CD4-positive, alpha-beta T cell (primary cell): ENCODE results near the gene SERPINI2. TPM values are rescaled to one million over a fixed set of nuclear protein-coding genes. Genes with fewer than 3 reads are reported as not detected.

Experiments
- ATAC-seq: fragments of 200-7000 bp; cut with Tn5 transposase; one replicate; pipeline ENCODE4 v1.10.0; 2022; ENCODE audit warnings: mild to moderate bottlenecking; ENCODE audit not compliant: poor library complexity
- CTCF ChIA-PET: fragments of 350-600 bp; sonication (Branson Sonifier 250); formaldehyde crosslinking; loops from one replicate; lab custom pipeline; 2021; ENCODE audit warnings: antibody characterized with exemption, inconsistent platforms; lab: Charles Lee
- POLR2A ChIA-PET: fragments of 350-600 bp; sonication (Branson Sonifier 250); formaldehyde crosslinking; loops from one replicate; lab custom pipeline; 2021; ENCODE audit warnings: antibody characterized with exemption, inconsistent platforms; lab: Charles Lee
- DNase-seq, 14 experiments: peaks; one replicate each; pipeline ENCODE4 v3.0.0-alpha.2; 2013 to 2020; ENCODE audit warnings: mixed read lengths in 2 of 14
- H3K27ac ChIP-seq, 2 donors: one replicate each; pipeline versions ENCODE4 v1.5.1 to v1.7.0; 2013; ENCODE audit warnings: low read length in 2 of 2, low read depth in 1 of 2, mild to moderate bottlenecking in 1 of 2
- H3K27me3 ChIP-seq, 2 experiments: 1 replicate in 1 of 2; 2 replicates in 1 of 2; pipeline versions ENCODE4 v1.6.1 to v1.7.0; 2013; ENCODE audit warnings: low read length in 2 of 2, control low read depth in 1 of 2, mild to moderate bottlenecking in 1 of 2, moderate library complexity in 1 of 2; ENCODE audit not compliant: insufficient read depth in 2 of 2, control insufficient read depth in 1 of 2
- H3K36me3 ChIP-seq: one replicate; pipeline ENCODE4 v1.6.1; 2013; ENCODE audit warnings: low read length, control low read depth; ENCODE audit not compliant: insufficient read depth
- H3K4me1 ChIP-seq: one replicate; pipeline ENCODE4 v1.6.1; 2013; ENCODE audit warnings: low read length, control low read depth; ENCODE audit not compliant: insufficient read depth
- H3K4me3 ChIP-seq: one replicate; pipeline ENCODE4 v1.5.1; 2013; ENCODE audit warnings: mild to moderate bottlenecking, low read length, moderate library complexity
- H3K9me3 ChIP-seq, 2 experiments: 1 replicate in 1 of 2; 2 replicates in 1 of 2; pipeline versions ENCODE4 v1.6.1 to v1.7.0; 2013; ENCODE audit warnings: low read length in 2 of 2, mild to moderate bottlenecking in 2 of 2, control low read depth in 1 of 2, moderate library complexity in 1 of 2; ENCODE audit not compliant: control insufficient read depth in 1 of 2, insufficient read depth in 1 of 2
- H3K27ac Mint-ChIP-seq: one replicate; pipeline ENCODE4 v1.8.0; 2020; ENCODE audit warnings: mixed read lengths
- H3K27me3 Mint-ChIP-seq: one replicate; pipeline ENCODE4 v1.8.0; 2021; ENCODE audit warnings: mixed read lengths
- H3K36me3 Mint-ChIP-seq: one replicate; pipeline ENCODE4 v1.8.0; 2021; ENCODE audit warnings: low read depth, mixed read lengths
- H3K4me1 Mint-ChIP-seq: one replicate; pipeline ENCODE4 v1.8.0; 2021; ENCODE audit warnings: low read depth, mixed read lengths
- H3K4me3 Mint-ChIP-seq: one replicate; pipeline ENCODE4 v1.8.0; 2020; ENCODE audit warnings: mild to moderate bottlenecking, mixed read lengths
- H3K9me3 Mint-ChIP-seq: one replicate; pipeline ENCODE4 v1.8.0; 2020; ENCODE audit warnings: mixed read lengths
- CTCF ChIP-seq: fragments of 200-600 bp; IDR thresholded peaks from one replicate; pipeline ENCODE4 v1.8.0; 2022; ENCODE audit warnings: antibody characterized with exemption, mild to moderate bottlenecking
- intact Hi-C, 2 experiments: fragments of 100-400 bp; cut with DNase I in 1 of 2; cut with micrococcal nuclease in 1 of 2; formaldehyde crosslinking; loops; one replicate each; pipeline versions ENCODE4 v1.15.1 to v1.9.0; 2023 to 2025; cut with DNase I, micrococcal nuclease
- total RNA-seq, 174 experiments: library from RNA in 2 of 174; stranded (reverse) in 2 of 174; gene quantifications; one replicate each; pipeline ENCODE4 v1.2.3 and lab custom pipeline; 2021 to 2026

SERPINI2 gene
- total RNA-seq, 2 experiments from 2014 or later: not detected

- H3K4me1 Mint-ChIP-seq: no peaks in the 10 kb centered on the region
- no peaks in the 10 kb centered on the region for H3K9me3 Mint-ChIP-seq
- H3K27ac Mint-ChIP-seq: no peak overlapping the region
- TF ChIP-seq CTCF: no peak
- Histone ChIP-seq H3K36me3 (no peaks in the 10 kb centered on the region), H3K27ac (no peak overlapping the region), H3K27me3 (no peaks in the 10 kb centered on the region), H3K4me3 (no peak overlapping the region), H3K9me3 (no peaks in the 10 kb centered on the region), H3K4me1 (no peaks in the 10 kb centered on the region)
- ATAC-seq (no peak), DNase-seq (no peak)
- no peaks in the 10 kb centered on the region for H3K27me3 Mint-ChIP-seq
- intact Hi-C loops: no loop called here
- H3K4me3 Mint-ChIP-seq: no peak overlapping the region
- ChIA-PET CTCF (no interaction called here), POLR2A (no interaction called here)
- H3K36me3 Mint-ChIP-seq: no peaks in the 10 kb centered on the region
Observed at GRCh38 chr3:167409611-167410010, 64.2 kb downstream of the SERPINI2 start.

- POLR2A ChIA-PET: no interaction called here
- intact Hi-C loops: no loop called here
Observed at GRCh38 chr3:167406876-167407492, 66.9 kb downstream of the SERPINI2 start.

GRCh38 chr3:167397826-167398225 is 76.0 kb downstream of the SERPINI2 start:
- H3K27me3 ChIP-seq: peaks cover 0 to 4% of the 10 kb centered on the region in 2 experiments
- Mint-ChIP-seq H3K4me1 (no peaks in the 10 kb centered on the region), H3K9me3 (no peaks in the 10 kb centered on the region), H3K27ac (no peak overlapping the region), H3K27me3 (peaks cover 19% of the 10 kb centered on the region), H3K4me3 (no peak overlapping the region), H3K36me3 (no peaks in the 10 kb centered on the region)
- DNase-seq: no peak
- no peaks in the 10 kb centered on the region for H3K36me3 ChIP-seq
- intact Hi-C loops: no loop called here
- ChIA-PET POLR2A (no interaction called here), CTCF (no interaction called here)
- no peak for ATAC-seq
- no peaks in the 10 kb centered on the region for H3K4me1 ChIP-seq
- no peak overlapping the region for H3K4me3 ChIP-seq
- no peak overlapping the region for H3K27ac ChIP-seq
- TF ChIP-seq CTCF: no peak
- H3K9me3 ChIP-seq: no peaks in the 10 kb centered on the region

More at GRCh38 chr3:167406876-167407492, 66.9 kb downstream of the SERPINI2 start:
- CTCF ChIA-PET: no interaction called here
- no peaks in the 10 kb centered on the region for H3K9me3 ChIP-seq
- H3K4me1 ChIP-seq: no peaks in the 10 kb centered on the region
- ATAC-seq (no peak), DNase-seq (peak in 2 of 14 experiments; percentile 16 to 20)
- no peak overlapping the region for H3K4me3 ChIP-seq
- H3K4me1 Mint-ChIP-seq: no peaks in the 10 kb centered on the region
- H3K36me3 ChIP-seq: no peaks in the 10 kb centered on the region
- TF ChIP-seq CTCF: no peak
- H3K36me3 Mint-ChIP-seq: no peaks in the 10 kb centered on the region
- no peak overlapping the region for H3K27ac Mint-ChIP-seq
- no peaks in the 10 kb centered on the region for H3K27me3 ChIP-seq
- no peak overlapping the region for H3K4me3 Mint-ChIP-seq
- H3K27ac ChIP-seq: no peak overlapping the region
- H3K9me3 Mint-ChIP-seq: no peaks in the 10 kb centered on the region
- H3K27me3 Mint-ChIP-seq: no peaks in the 10 kb centered on the region
